HG02884 (cell line): Measurements from ENCODE around the gene ZFP57.

Experiments
- ATAC-seq: cut with Tn5 transposase; IDR thresholded peaks from one replicate; pipeline ENCODE4 v1.9.1; 2021; ENCODE audit warnings: mild to moderate bottlenecking, moderate library complexity; ENCODE audit not compliant: unreplicated experiment

ZFP57 gene

DNA sequence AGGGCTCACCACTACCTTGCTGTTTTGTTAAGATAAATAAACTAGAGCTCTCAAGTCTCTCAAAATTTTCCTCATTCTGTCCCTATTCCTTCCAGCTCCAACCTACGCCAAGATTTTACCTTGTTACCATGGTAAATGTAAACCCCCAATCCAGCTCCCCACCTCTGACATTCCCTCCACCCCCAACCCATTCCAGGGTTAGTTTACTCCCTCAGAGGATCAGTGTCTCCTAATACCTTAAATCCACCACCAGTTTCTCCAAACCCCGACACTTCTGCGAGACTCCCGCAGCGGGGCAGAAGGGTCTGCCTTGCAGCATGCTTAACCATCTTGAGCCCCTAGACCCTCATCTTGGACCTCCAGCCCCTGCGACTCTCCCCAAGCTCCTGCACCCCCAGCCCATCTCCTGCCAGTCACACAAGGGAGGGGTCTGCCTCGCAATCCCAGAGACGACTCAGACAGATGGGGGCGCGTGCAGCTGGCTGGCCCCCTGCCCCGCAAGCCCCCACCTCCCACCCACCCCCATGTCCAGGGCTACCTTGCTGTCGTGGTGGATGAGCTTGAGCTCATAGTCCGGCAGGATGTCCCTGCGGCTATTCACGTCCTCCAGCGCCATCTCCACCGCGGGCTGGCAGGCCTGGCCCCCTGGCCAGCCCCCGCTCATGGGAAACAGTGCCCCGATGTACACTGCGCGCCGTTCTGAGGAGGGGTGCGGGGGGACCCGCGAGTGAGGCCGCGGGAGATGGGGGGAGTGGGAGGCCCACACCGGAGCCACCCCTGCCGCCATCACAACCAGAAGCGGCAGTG, 53.8 kb downstream of the ZFP57 start:
- no peak for ATAC-seq

GRCh38 chr6:29625337-29625930, 55.5 kb downstream of the ZFP57 start:
- no peak for ATAC-seq

GRCh38 chr6:29624520-29624961, 56.4 kb downstream of the ZFP57 start:
- no peak for ATAC-seq
